GM21737 (cell line): ENCODE measurements around the gene GPR35.

Experiments used
- ATAC-seq: cut with Tn5 transposase; IDR thresholded peaks from one replicate; pipeline ENCODE4 v1.9.1; 2021; ENCODE audit warnings: mild to moderate bottlenecking, moderate library complexity; ENCODE audit not compliant: unreplicated experiment

GPR35 gene

DNA sequence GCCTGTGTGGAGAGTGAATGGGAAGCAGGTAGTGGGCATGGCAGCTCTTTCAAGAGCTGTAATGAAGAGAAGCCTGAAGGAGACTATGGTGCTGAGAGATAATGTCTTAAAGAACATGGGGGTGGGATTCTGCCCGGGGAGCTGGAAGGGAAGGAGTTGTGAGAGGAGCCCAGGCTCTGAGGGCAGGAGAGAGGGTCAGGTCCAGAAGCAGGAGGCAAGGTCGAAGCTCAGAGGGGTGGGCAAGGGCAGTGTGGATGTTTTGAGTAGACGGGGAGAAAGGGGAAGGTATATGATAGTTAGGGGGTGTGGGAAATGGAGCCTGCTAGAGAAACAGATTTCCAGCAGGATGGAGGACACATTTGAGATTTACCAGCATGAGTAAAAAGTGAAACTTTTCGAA lies 36.6 kb upstream of the GPR35 start:
- no peak for ATAC-seq

- ATAC-seq: no peak
Observed at GRCh38 chr2:240589375-240589774, 35.9 kb upstream of the GPR35 start.

- no peak for ATAC-seq
Observed at GRCh38 chr2:240589850-240590525, 35.3 kb upstream of the GPR35 start.

GRCh38 chr2:240590681-240591111 lies 34.6 kb upstream of the GPR35 start:
- no peak for ATAC-seq

DNA sequence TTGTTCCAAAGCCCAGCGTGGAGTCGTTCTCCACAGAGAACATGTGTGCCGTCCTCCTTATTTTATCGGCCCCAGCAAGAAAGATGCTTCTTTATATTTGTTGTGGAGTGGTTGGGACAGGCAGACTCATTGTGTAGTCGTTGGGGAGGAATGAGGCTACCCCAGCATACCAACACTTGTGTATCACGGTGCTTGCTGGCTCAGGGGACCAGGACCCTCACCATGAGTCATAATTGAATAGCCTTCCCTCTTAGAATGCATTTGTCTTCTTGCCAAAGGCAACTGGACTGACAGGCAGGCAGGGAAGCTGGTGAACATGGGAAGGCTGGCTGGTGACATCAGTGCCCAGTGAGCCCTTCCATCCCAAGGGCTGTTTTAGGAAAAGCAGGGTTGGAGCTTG lies 34.1 kb upstream of the GPR35 start:
- no peak for ATAC-seq

DNA sequence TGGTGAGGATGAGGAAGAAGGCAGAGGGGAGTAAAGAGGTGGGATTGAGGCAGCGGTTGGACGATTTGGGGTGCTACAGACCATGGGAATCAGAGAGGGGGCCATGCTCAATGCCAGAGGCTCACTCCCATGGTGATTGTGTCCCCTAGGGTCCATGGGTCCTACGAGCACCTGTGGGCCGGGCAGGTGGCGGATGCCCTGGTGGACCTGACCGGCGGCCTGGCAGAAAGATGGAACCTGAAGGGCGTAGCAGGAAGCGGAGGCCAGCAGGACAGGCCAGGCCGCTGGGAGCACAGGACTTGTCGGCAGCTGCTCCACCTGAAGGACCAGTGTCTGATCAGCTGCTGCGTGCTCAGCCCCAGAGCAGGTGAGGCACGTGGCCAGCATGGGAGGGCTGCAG lies 33.5 kb upstream of the GPR35 start:
- ATAC-seq: no peak

GRCh38 chr2:240593026-240593702 lies 32.1 kb upstream of the GPR35 start:
- no peak for ATAC-seq

GRCh38 chr2:240593703-240594451 lies 31.4 kb upstream of the GPR35 start:
- no peak for ATAC-seq

DNA sequence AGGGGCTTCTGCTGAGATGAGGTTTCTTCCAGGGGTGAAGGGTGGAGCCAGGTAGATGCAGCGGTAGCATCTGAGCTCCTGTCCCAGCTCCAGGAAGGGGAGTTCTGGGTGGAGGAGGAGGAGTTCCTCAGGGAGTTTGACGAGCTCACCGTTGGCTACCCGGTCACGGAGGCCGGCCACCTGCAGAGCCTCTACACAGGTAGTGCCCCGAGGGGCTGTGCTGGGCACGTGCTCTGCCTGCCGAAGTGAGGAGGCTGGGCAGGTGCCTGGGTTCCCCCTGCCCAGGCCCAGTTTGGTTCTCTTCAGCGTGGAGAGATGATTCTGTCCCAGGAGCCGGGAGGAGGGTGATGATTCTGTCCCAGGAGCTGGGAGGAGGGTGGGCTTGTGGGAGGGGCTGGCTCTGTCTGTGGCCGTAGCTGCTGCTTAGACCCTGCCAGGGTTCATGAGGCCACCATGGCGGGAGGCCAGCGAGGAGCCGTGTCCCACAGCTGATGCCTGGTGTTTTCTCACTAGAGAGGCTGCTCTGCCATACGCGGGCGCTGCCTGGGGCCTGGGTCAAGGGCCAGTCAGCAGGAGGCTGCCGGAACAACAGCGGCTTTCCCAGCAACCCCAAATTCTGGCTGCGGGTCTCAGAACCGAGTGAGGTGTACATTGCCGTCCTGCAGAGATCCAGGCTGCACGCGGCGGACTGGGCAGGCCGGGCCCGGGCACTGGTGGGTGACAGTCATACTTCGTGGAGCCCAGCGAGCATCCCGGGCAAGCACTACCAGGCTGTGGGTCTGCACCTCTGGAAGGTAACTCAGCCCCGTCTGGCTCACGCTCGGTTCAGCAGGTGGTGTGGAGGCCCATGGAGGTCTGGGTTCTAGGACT lies 30.5 kb upstream of the GPR35 start:
- no peak for ATAC-seq

GRCh38 chr2:240595381-240596079 lies 29.8 kb upstream of the GPR35 start:
- ATAC-seq: no peak

GRCh38 chr2:240596080-240596460 lies 29.2 kb upstream of the GPR35 start:
- ATAC-seq: no peak

- ATAC-seq: no peak
Observed at GRCh38 chr2:240596491-240596931, 28.8 kb upstream of the GPR35 start.

GRCh38 chr2:240597054-240597418 lies 28.2 kb upstream of the GPR35 start:
- no peak for ATAC-seq

DNA sequence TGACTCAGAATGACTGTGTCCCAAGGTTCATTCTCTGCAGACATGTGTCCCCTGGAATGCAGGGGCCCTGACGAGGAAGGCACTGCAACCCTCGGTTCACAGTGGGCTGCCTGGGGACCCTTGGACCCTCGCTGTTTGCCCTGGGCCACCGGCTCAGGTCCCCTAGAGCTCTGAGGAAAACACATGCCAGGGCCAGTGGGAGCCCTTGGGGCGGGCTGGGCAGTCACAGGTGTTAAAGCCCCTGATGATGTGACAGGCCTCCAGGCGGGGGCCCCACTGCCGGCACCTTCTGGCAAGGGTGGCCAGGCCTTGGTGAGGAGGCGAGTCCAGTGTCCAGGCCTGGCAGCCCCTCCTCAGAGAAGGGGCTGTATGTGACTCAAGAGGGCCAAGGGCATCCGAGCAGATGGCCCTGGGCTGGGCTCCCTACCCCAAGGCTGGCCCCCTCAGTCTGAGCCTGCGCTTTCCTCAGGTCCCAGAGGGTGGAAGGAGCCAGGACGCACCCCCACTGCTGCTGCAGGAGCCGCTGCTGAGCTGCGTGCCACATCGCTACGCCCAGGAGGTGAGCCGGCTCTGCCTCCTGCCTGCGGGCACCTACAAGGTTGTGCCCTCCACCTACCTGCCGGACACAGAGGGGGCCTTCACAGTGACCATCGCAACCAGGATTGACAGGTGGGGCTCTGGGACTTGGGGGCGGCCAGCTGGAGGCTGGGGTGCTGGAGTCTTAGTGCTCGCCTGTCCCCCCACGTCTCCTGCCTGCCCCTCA lies 27.7 kb upstream of the GPR35 start:
- ATAC-seq: no peak

DNA sequence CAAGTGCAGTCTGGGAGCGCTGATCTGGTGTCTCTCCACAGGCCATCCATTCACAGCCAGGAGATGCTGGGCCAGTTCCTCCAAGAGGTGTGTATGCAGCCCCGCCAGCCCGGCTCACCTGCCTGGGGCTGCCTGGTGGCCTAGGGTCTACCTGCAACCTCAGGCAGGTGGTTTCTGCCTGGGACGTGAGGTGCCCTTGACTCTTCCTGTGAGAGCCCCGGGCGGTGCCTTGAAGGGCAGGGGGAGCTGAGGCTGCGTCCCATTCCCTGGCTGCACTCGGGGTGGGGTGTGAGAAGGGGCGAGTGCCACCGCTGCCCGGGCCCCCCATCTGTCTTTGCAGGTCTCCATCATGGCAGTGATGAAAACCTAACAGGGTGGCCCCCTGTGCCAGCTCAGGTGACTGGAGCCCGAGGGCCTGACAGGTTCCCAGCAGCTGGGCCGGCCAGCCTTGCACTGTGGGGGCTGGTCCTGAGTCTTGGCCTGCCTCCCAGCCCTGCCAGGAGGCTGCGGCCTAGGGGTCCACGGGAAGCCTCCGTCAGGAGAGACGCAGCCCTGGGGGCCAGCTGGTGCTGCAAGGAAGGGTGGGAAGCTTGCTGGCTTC lies 26.9 kb upstream of the GPR35 start:
- ATAC-seq: no peak

GRCh38 chr2:240599141-240599583 lies 26.1 kb upstream of the GPR35 start:
- ATAC-seq: no peak

- ATAC-seq: no peak
Observed at GRCh38 chr2:240600451-240600961, 24.8 kb upstream of the GPR35 start.

- ATAC-seq: no peak
Observed at GRCh38 chr2:240601061-240601830, 24.0 kb upstream of the GPR35 start.
